COR-L47 (cell line): Measurements from ENCODE around the gene KRABD2.
"Not testable (repeated sequence)": the region's sequence is repeated elsewhere in the genome, so short reads cannot be mapped to it uniquely, and the experiment has no call there.

ENCODE experiments used
- DNase-seq: peaks from one replicate; lab custom pipeline; 2025; lab: John Stamatoyannopoulos, UW

The KRABD2 gene

GRCh38 chr17:8360751-8361150, 15.8 kb downstream of the KRABD2 start:
- no peak for DNase-seq

GRCh38 chr17:8360260-8360659, 16.2 kb downstream of the KRABD2 start:
- DNase-seq: no peak

GRCh38 chr17:8359769-8360168, 16.7 kb downstream of the KRABD2 start:
- DNase-seq: no peak

GRCh38 chr17:8357910-8358309, 18.6 kb downstream of the KRABD2 start:
- DNase-seq: no peak

- DNase-seq: no peak
These were observed 22.3 kb downstream of the KRABD2 start for GRCh38 chr17:8354236-8354635.

GRCh38 chr17:8353736-8354135, 22.8 kb downstream of the KRABD2 start:
- DNase-seq: no peak

GRCh38 chr17:8350339-8350738, 26.2 kb downstream of the KRABD2 start:
- DNase-seq: no peak

GRCh38 chr17:8347001-8347400, 29.5 kb downstream of the KRABD2 start:
- DNase-seq: not testable (repeated sequence)

GRCh38 chr17:8345951-8346665, 30.4 kb downstream of the KRABD2 start:
- no peak for DNase-seq

- no peak for DNase-seq
These were observed 31.3 kb downstream of the KRABD2 start for GRCh38 chr17:8345052-8345690.

GRCh38 chr17:8341456-8341855, 35.0 kb downstream of the KRABD2 start:
- DNase-seq: no peak

GRCh38 chr17:8339540-8339939, 37.0 kb downstream of the KRABD2 start, which contains the start of gene ODF4:
Gene ODF4 (plus strand): TSS chr17:8339840. CDS start chr17:8340052, 212 bp downstream.
- DNase-seq: no peak

GRCh38 chr17:8338753-8339140, 37.8 kb downstream of the KRABD2 start:
- no peak for DNase-seq

- no peak for DNase-seq
These were observed 38.4 kb downstream of the KRABD2 start for GRCh38 chr17:8337802-8338752.

- no peak for DNase-seq
These were observed 43.2 kb downstream of the KRABD2 start for GRCh38 chr17:8333281-8333680.

GRCh38 chr17:8332688-8333087, 43.8 kb downstream of the KRABD2 start:
- DNase-seq: no peak

- DNase-seq: no peak
These were observed 44.4 kb downstream of the KRABD2 start for GRCh38 chr17:8332128-8332527.

GRCh38 chr17:8327303-8327649, 49.2 kb downstream of the KRABD2 start:
- DNase-seq: no peak
